IMR-90 (cell line): ENCODE measurements around the gene DBT. TPM values are rescaled to one million over a fixed set of nuclear protein-coding genes. Genes with fewer than 3 reads are reported as not detected.

Experiments used
- ATAC-seq: fragments of 200-7000 bp; cut with Tn5 transposase; 2 replicates; pipeline ENCODE4 v1.9.1; 2020; ENCODE audit warnings: low read depth, mild to moderate bottlenecking, moderate library complexity
- BruUV-seq: library from RNA; stranded (reverse); fragments of 400-500 nt; replicated peaks from 2 replicates; lab custom pipeline; 2021; lab: Mats Ljungman, UMichigan
- CTCF ChIA-PET: fragments of 300-600 bp; formaldehyde crosslinking; extraction: SDS; loops from one replicate; lab custom pipeline; 2021; ENCODE audit warnings: antibody characterized with exemption; lab: Yijun Ruan, JAX
- POLR2A ChIA-PET: fragments of 300-600 bp; sonication (Branson Sonifier 250); formaldehyde crosslinking; loops from one replicate; lab custom pipeline; 2022; ENCODE audit warnings: antibody characterized with exemption; ENCODE audit not compliant: unreplicated experiment; lab: Charles Lee
- DNase-seq: peaks from one replicate; pipeline ENCODE4 v3.0.0; 2013
- H2AFZ ChIP-seq: replicated peaks from 2 replicates; pipeline ENCODE3; 2013; ENCODE audit warnings: low read length, mild to moderate bottlenecking; ENCODE audit not compliant: poor library complexity
- H2AK5ac ChIP-seq: 2 replicates; pipeline ENCODE4 v1.6.1; 2013; ENCODE audit warnings: low read depth, low read length, inconsistent platforms
- H2AK9ac ChIP-seq: replicated peaks from 2 replicates; pipeline ENCODE3; 2013; ENCODE audit warnings: mild to moderate bottlenecking, low read depth, low read length, moderate library complexity; ENCODE audit not compliant: poor library complexity
- H2BK120ac ChIP-seq: 2 replicates; pipeline ENCODE4 v1.6.1; 2013; ENCODE audit warnings: low read depth, low read length, inconsistent platforms
- H2BK15ac ChIP-seq: 3 replicates; pipeline ENCODE4 v1.6.1; 2013; ENCODE audit warnings: low read depth, low read length, inconsistent platforms
- H2BK20ac ChIP-seq: 2 replicates; pipeline ENCODE4 v1.6.1; 2013; ENCODE audit warnings: low read depth, mild to moderate bottlenecking, inconsistent platforms, low read length, moderate library complexity
- H2BK5ac ChIP-seq: 2 replicates; pipeline ENCODE4 v1.6.1; 2013; ENCODE audit warnings: mild to moderate bottlenecking, low read depth, low read length, inconsistent platforms; ENCODE audit not compliant: poor library complexity, severe bottlenecking
- H3K14ac ChIP-seq: replicated peaks from 2 replicates; pipeline ENCODE4 v1.6.1; 2013; ENCODE audit warnings: low read depth, low read length, inconsistent platforms
- H3K18ac ChIP-seq: 2 replicates; pipeline ENCODE4 v1.6.1; 2013; ENCODE audit warnings: low read depth, low read length, control low read depth
- H3K23ac ChIP-seq: 2 replicates; pipeline ENCODE4 v1.6.1; 2013; ENCODE audit warnings: low read depth, low read length, inconsistent platforms
- H3K27ac ChIP-seq: 2 replicates; pipeline ENCODE4 v1.5.1; 2013; ENCODE audit warnings: mild to moderate bottlenecking, control low read depth, low read length; ENCODE audit not compliant: insufficient read depth
- H3K27me3 ChIP-seq: 2 replicates; pipeline ENCODE4 v1.6.1; 2013; ENCODE audit warnings: low read length; ENCODE audit not compliant: control insufficient read depth, insufficient read depth
- H3K36me3 ChIP-seq: 2 replicates; pipeline ENCODE4 v1.6.1; 2013; ENCODE audit warnings: low read length, mixed read lengths; ENCODE audit not compliant: control insufficient read depth, insufficient read depth
- H3K4ac ChIP-seq: 2 replicates; pipeline ENCODE4 v1.6.1; 2013; ENCODE audit warnings: low read depth, low read length, inconsistent platforms
- H3K4me1 ChIP-seq: 2 replicates; pipeline ENCODE4 v1.6.1; 2013; ENCODE audit warnings: low read length, mixed read lengths; ENCODE audit not compliant: control insufficient read depth, insufficient read depth
- H3K4me2 ChIP-seq: 2 replicates; pipeline ENCODE4 v1.6.1; 2013; ENCODE audit warnings: low read depth, mild to moderate bottlenecking, control low read depth, low read length, moderate library complexity
- H3K4me3 ChIP-seq: 2 replicates; pipeline ENCODE4 v1.5.1; 2013; ENCODE audit warnings: low read depth, mild to moderate bottlenecking, control low read depth, low read length, moderate library complexity; ENCODE audit not compliant: insufficient read depth
- H3K56ac ChIP-seq: 2 replicates; pipeline ENCODE4 v1.6.1; 2013; ENCODE audit warnings: low read length, inconsistent platforms; ENCODE audit not compliant: insufficient read depth; ENCODE audit errors: extremely low read depth
- H3K79me1 ChIP-seq, 2 experiments: 2 replicates each; pipeline ENCODE4 v1.6.1; 2013; ENCODE audit warnings: low read length in 2 of 2, inconsistent platforms in 1 of 2, low read depth in 1 of 2
- H3K9ac ChIP-seq: 2 replicates; pipeline ENCODE4 v1.6.1; 2013; ENCODE audit warnings: low read depth, low read length, control low read depth
- H3K9me1 ChIP-seq: 2 replicates; pipeline ENCODE4 v1.6.1; 2013; ENCODE audit warnings: low read length, inconsistent platforms; ENCODE audit not compliant: insufficient read depth
- H3K9me3 ChIP-seq: 2 replicates; pipeline ENCODE4 v1.6.1; 2013; ENCODE audit warnings: low read length; ENCODE audit not compliant: control insufficient read depth, insufficient read depth
- H4K20me1 ChIP-seq: 2 replicates; pipeline ENCODE4 v1.6.1; 2013; ENCODE audit warnings: low read length, inconsistent platforms; ENCODE audit not compliant: insufficient read depth
- H4K5ac ChIP-seq: 2 replicates; pipeline ENCODE4 v1.6.1; 2013; ENCODE audit warnings: mild to moderate bottlenecking, low read depth, low read length, control low read depth
- H4K8ac ChIP-seq, 2 experiments: 2 replicates each; pipeline ENCODE4 v1.6.1; 2013; ENCODE audit warnings: low read depth in 2 of 2, low read length in 2 of 2, control low read depth in 1 of 2, inconsistent platforms in 1 of 2
- H4K91ac ChIP-seq: 2 replicates; pipeline ENCODE4 v1.6.1; 2013; ENCODE audit warnings: low read depth, low read length, inconsistent platforms; ENCODE audit not compliant: insufficient read depth
- BHLHE40 ChIP-seq: fragments of 150-350 bp; IDR thresholded peaks from 2 replicates; pipeline ENCODE4 v1.6.1; 2016; ENCODE audit warnings: mild to moderate bottlenecking, low read depth, low read length
- POLR2A ChIP-seq: IDR thresholded peaks from 2 replicates; pipeline ENCODE4 v1.6.1; 2012; ENCODE audit warnings: mild to moderate bottlenecking, low read depth, low read length
- WGBS, 2 experiments: methylation state at CpG; one replicate each; pipeline versions ENCODE4 v1.1.5 to v1.1.7; 2013; ENCODE audit warnings: missing lambda C conversion rate in 2 of 2; ENCODE audit not compliant: insufficient read length in 1 of 2; ENCODE audit errors: extremely low coverage in 2 of 2; 5-methylcytosine and 5-hydroxymethylcytosine counted together
- dilution Hi-C: fragments of 300-500 bp; cut with HindIII; formaldehyde crosslinking; loops from one replicate; pipeline ENCODE4 v1.14.3; 2018; ENCODE audit warnings: low sequenced_read_pairs; ENCODE audit not compliant: unreplicated experiment
- in situ Hi-C: fragments of 300-500 bp; cut with MboI; formaldehyde crosslinking; loops from 3 replicates; pipeline ENCODE4 v1.14.3; 2019; ENCODE audit warnings: low sequenced_read_pairs, inconsistent platforms, mixed read lengths
- intact Hi-C: fragments of 100-400 bp; cut with micrococcal nuclease; formaldehyde crosslinking; loops from 2 replicates; pipeline ENCODE4 v1.10.0; 2022
- polyA plus RNA-seq, 3 experiments: library from polyadenylated mRNA; depleted of rRNA; stranded (reverse); fragments of >200 nt; gene quantifications; 2 replicates each; pipeline ENCODE4 v1.2.3, GENCODE V29; 2012; ENCODE audit warnings: low replicate concordance in 1 of 3
- total RNA-seq: library from RNA; depleted of rRNA; stranded (reverse); fragments of >200 nt; gene quantifications from 2 replicates; pipeline ENCODE4 v1.2.3, GENCODE V29; 2012
- TF ChIP-seq, protein P1 (sequence below): fragments of 150-350 bp; IDR thresholded peaks from 2 replicates; pipeline ENCODE4 v1.6.1; 2017; ENCODE audit warnings: mild to moderate bottlenecking, antibody characterized with exemption, low read length, low read depth
- TF ChIP-seq, protein P2 (sequence below): fragments of 150-350 bp; IDR thresholded peaks from 2 replicates; pipeline ENCODE4 v1.6.1; 2016; ENCODE audit warnings: low read depth, mild to moderate bottlenecking, low read length, moderate library complexity, borderline replicate concordance

The DBT gene
- total and polyA plus RNA-seq, 2 of the 4 experiments (the other 2 are of a cell fraction) = 3.4 to 3.8 TPM

GRCh38 chr1:100184536-100184935 is 65.1 kb downstream of the DBT start:
- no peak overlapping the region for H3K56ac ChIP-seq
- H2BK20ac ChIP-seq = no peak overlapping the region
- no peaks in the 10 kb centered on the region for H3K9me1 ChIP-seq
- no peak overlapping the region for H2AFZ ChIP-seq
- no peak overlapping the region for H2AK5ac ChIP-seq
- no peaks in the 10 kb centered on the region for H3K79me1 ChIP-seq
- no peak for ATAC-seq
- H3K23ac ChIP-seq = no peak overlapping the region
- no peaks in the 10 kb centered on the region for H3K9me3 ChIP-seq
- H3K4me1 ChIP-seq = peaks cover 5% of the 10 kb centered on the region
- H3K27ac ChIP-seq = no peak overlapping the region
- H3K4me2 ChIP-seq = no peak overlapping the region
- H4K20me1 ChIP-seq = no peaks in the 10 kb centered on the region
- TF ChIP-seq, protein P1, sequence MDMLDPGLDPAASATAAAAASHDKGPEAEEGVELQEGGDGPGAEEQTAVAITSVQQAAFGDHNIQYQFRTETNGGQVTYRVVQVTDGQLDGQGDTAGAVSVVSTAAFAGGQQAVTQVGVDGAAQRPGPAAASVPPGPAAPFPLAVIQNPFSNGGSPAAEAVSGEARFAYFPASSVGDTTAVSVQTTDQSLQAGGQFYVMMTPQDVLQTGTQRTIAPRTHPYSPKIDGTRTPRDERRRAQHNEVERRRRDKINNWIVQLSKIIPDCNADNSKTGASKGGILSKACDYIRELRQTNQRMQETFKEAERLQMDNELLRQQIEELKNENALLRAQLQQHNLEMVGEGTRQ = no peak
- TF ChIP-seq POLR2A (no peak), BHLHE40 (no peak)
- TF ChIP-seq, protein P2, sequence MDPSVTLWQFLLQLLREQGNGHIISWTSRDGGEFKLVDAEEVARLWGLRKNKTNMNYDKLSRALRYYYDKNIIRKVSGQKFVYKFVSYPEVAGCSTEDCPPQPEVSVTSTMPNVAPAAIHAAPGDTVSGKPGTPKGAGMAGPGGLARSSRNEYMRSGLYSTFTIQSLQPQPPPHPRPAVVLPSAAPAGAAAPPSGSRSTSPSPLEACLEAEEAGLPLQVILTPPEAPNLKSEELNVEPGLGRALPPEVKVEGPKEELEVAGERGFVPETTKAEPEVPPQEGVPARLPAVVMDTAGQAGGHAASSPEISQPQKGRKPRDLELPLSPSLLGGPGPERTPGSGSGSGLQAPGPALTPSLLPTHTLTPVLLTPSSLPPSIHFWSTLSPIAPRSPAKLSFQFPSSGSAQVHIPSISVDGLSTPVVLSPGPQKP = no peak
- CTCF ChIA-PET = no interaction called here
- no peak overlapping the region for H2AK9ac ChIP-seq
- POLR2A ChIA-PET = no interaction called here
- H2BK5ac ChIP-seq = no peak overlapping the region
- H3K9ac ChIP-seq = no peak overlapping the region
- H4K8ac ChIP-seq = no peak overlapping the region
- intact Hi-C loops = no loop called here
- dilution Hi-C loops = no loop called here
- H3K27me3 ChIP-seq = no peaks in the 10 kb centered on the region
- no peaks in the 10 kb centered on the region for H3K36me3 ChIP-seq
- H3K4ac ChIP-seq = no peak overlapping the region
- in situ Hi-C loops = no loop called here
- BruUV-seq = no TSS peak
- H3K14ac ChIP-seq = no peak overlapping the region
- no peak overlapping the region for H3K4me3 ChIP-seq
- no peak for DNase-seq
- no peak overlapping the region for H4K91ac ChIP-seq
- no peak overlapping the region for H2BK15ac ChIP-seq
- no CpG with 5 or more reads among the region's 1 CpG for whole genome bisulfite sequencing, 2 experiments
- no peak overlapping the region for H3K18ac ChIP-seq
- no peak overlapping the region for H2BK120ac ChIP-seq
- no peak overlapping the region for H4K5ac ChIP-seq
